GM21576 (cell line): ENCODE results near the gene TRIM46.
A peak's percentile ranks its signal among the peaks of the same experiment; 100 is the strongest.

Experiments
- ATAC-seq: cut with Tn5 transposase; IDR thresholded peaks from one replicate; pipeline ENCODE4 v1.9.1; 2021; ENCODE audit warnings: mild to moderate bottlenecking, moderate library complexity; ENCODE audit not compliant: unreplicated experiment

TRIM46 gene, protein sequence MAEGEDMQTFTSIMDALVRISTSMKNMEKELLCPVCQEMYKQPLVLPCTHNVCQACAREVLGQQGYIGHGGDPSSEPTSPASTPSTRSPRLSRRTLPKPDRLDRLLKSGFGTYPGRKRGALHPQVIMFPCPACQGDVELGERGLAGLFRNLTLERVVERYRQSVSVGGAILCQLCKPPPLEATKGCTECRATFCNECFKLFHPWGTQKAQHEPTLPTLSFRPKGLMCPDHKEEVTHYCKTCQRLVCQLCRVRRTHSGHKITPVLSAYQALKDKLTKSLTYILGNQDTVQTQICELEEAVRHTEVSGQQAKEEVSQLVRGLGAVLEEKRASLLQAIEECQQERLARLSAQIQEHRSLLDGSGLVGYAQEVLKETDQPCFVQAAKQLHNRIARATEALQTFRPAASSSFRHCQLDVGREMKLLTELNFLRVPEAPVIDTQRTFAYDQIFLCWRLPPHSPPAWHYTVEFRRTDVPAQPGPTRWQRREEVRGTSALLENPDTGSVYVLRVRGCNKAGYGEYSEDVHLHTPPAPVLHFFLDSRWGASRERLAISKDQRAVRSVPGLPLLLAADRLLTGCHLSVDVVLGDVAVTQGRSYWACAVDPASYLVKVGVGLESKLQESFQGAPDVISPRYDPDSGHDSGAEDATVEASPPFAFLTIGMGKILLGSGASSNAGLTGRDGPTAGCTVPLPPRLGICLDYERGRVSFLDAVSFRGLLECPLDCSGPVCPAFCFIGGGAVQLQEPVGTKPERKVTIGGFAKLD

DNA sequence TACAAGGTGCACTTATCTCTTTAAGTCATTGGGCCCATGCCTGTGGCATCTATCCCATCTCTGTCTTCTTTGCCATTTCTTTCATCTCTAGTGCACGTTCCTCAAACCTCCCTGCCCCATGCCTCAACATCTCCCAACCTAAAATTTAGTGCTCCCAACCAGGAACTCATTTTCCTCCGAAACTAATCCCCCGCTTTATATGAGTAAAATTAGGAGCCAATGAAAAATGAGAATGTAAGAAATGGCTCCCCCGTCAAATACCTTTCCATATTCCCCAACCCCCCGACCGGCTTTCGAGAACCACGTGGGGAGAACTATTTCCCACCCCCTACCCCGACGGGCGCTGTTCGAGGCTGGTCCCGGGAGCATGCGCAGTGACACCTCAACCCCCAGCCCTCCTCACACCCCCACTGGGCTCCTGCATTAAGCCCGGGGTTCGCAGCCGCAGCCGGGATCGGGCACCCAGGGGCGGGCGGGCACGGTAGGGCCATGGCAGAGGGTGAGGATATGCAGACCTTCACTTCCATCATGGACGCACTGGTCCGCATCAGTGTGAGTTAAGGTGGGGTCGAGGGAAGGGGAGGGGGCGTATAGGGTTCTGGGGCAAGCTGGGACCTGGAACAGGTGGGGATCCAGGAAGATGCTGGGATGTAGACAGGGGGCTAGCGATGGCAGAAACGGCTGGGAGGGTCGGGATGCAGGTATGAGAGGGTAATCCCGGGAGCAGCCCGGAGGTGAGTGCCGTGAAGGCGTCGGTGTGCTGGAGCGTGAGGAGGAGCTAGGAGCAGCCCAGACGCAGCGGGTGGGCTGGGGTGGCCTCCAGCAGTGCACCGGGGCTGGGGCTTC is at the start of gene TRIM46:
TRIM46 (plus strand) TSS at position 372 of the 846 bp plus-strand sequence; CDS start at position 490, 118 bp downstream.
- ATAC-seq, result no peak

DNA sequence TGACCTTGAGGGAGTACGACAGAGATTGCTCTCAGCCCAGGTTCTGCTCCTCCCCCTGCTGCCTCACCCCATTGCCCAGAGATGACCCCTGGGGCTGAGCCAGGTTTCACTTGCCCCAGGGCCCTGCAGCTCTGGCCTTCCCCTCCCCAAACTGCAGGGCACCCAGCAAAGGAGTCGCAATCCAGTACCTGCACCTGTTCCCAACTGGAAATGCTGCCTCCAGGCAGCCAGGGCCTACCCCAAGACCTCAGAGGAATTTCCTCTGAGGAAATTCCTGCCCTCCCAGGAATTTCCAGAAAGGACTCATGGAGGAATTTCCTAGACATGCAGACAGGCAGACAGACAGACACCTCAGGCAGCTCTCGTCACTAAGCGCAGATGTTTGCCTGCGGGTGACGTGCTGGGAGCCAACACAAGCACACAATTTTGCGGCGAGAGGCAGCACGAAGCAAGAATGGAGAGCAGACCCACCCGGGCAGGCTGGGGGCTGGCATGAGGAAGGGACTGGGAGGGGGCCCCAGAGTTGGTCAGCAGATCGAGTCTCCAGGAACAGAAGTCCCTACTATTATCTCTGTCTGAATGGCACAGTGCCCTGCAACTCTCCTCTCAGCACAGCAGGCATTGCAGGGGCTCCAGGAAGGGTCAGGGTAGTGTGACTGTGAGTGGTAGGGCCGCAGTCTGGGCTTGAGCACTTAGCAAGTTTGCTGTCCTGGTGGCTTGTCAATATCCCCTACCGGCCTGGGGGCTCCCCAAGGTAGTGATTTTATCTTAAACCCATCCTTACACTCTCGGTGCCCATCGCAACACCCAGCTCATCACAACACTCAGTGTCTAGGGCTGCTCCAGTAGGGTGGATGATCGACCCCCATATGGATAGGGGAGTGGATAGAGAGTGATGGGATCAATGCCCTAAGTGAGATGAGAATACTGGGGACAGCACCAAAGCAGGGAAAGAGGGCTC is 48.9 kb upstream of the TRIM46 start:
- no peak for ATAC-seq

DNA sequence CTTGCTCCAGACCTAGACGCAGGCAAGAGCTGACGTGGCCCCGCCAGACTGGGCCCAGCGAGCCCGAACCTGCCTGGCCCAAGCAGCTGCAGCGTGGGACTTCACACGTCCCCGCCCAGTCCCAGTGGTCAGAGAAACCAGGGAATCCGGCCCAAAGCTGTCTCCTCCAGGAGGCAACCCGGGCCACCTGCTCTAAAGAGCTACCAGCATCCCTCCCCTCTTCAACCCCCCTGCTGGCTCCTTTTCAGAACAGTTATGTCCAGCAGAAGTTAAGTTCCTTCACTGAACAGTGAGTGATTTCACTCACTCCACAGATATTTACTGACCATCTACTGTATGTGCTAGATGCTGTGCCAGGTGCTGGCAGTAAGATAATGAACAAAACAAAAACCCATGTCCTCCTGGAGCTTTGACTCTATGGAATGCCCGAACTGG is 48.1 kb upstream of the TRIM46 start:
- no peak for ATAC-seq

DNA sequence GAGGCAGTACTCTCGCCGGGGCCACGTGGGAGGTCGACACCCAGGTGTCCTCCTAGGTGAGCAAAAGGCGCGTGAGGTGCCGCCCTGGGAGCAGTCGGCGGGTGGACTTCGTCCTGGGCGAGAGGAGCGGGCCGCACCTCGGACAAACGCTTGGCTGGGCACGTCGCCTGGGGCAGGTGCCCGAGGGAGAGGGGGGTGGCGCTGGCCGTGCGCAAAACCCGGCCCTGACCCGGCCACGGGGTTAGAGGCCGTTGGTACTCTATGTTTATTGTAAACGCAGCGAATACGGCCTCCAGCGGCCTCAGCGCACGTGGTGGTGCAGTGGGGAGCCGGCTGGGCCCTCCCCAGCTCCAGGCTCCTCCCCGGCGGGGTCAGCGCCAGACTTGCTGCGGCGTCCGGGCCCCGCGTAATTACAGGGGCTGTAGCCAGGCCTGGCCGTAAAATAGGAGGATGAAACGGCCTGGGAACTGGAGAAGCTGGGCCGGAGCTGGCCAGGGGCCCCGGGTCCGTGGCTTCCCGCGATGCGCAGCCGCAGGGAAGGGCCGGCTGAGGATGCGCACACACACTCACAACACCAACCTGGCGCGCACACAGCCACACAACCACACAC is 47.6 kb upstream of the TRIM46 start:
- ATAC-seq, result no peak

DNA sequence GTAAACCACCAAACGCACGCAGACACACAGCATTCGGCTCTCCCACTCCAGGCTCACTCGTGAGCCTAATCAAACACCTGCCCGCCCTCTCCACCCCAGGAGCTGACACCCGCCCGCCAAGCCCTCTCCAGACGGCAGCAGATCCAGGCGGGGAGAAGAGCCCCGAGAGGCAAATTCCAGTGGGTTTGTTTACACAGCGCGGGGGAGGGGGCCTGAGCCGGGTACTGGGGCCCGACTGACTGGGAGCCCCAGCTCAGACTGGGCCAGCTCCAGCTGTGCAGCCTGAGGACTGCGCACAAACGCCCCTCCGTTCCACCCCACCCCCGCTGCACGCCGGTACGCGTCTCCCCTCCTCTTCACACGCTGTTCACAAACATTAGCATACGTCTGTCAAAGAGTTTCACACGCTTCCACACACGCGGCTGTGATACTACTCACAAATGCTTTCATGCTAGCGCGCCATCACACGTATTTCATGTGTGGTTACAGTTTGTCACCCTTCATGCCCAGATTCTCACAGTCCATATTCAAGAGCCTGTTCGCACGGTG is 47.0 kb upstream of the TRIM46 start:
- ATAC-seq, result no peak

DNA sequence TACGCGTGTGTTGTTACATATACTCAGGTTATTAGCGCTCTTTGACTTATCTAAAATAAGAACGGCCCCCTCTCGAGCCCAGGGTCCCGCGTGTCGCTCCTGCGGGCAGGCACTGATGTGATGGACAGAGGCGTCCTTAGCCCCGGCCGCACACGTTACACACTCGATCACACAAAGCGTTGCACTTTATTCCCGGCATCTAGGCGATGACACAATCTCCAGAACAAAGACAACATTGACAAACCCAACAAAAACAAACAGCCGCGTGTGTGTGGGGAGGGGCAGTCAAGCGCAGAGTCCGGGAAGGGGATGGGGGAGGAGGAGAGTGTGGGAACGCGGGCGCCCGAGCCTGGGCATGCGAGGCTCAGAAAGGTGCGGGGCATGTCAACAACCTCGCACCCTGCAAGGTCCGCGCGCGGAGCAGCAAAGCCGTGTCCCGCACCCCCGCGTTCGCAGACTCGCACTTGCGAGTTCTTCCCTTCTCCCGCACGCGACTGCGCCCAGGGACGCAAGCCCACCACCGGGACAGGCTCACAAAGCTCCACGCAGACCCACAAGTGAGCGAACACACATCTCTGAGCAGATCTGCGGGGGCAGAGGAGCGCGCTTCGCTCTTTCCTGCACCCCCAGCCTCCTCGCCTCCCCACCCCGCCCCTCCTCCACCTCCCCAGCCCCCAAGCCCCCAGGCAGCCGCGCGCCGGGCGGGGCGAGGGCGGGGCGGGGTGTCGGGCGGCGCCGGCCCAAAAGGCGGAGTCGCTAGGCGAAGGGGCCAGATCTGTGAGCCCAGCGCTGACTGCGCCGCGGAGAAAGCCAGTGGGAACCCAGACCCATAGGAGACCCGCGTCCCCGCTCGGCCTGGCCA is 46.3 kb upstream of the TRIM46 start, which contains the start of gene EFNA1:
EFNA1 (plus strand) TSS at position 772 of the 862 bp plus-strand sequence. CDS start 102 bp downstream, outside the sequence.
- ATAC-seq, result no peak

DNA sequence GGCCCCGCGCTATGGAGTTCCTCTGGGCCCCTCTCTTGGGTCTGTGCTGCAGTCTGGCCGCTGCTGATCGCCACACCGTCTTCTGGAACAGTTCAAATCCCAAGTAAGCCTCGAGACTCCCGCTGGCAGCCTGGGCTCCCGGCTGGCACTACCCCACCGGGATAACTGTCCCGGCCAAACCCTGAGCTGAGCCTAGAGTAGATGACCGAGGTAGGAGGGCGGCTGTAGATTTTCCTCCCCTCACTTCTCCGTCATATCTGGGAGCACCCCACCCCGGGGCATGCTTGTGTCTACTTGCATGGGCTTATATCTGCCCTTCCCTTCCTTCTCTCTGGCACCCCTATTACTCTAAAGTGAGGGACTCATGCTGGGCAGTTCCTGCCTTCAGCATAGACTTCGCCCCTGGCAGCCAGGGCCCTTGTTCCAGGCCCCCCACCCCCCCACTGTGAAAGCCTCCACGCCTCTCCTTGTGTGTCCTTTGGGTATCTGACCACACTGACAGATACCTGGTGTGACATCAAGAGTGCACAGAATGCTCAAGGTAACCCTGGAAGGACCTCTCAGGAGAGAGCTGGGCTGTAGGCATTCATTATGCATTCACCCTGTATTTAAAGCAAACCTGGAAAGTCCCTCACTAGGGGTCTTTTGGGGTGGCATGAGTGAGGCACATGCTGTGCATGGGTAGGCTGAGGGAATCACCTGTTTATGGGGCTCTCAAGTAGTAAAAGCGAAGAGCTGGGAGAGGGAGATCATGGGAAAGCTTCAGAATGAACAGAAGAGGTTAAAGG is 45.5 kb upstream of the TRIM46 start:
- ATAC-seq, result no peak

DNA sequence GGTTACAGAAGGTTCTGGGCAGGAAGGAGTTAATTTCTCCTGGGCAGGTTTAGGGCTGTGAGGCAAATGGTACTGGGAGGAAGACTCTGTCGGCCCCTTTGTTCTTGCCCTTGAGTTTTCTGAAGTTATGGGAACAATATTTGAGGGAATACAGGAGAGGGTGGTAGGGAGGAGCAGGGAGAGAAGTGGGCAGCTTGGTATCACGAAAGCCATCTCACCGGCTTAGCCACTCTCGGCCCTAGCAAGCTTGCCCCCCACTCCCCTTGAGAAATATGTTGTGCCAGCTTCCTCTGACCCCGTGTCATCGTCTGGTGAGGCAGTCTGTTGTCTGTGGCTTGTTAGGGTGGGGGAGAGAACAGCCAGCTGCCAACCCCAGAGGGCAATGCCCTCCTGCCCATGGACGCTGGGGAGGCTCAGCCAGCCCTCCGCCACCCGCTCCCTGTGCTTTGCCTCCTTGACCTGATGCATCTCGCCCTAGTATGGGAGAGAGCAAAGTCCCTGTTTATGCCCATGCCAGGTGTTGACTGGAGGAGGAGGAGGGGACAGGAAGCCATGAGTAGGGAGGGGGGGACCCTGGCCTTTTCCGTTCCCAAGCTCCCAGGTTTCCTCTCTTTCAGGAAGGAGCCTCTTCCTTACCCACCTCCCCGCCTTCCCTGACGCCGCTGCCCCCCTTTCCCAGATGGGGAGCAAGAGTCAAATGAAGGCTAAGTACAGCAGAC is 44.7 kb upstream of the TRIM46 start:
- no peak for ATAC-seq

DNA sequence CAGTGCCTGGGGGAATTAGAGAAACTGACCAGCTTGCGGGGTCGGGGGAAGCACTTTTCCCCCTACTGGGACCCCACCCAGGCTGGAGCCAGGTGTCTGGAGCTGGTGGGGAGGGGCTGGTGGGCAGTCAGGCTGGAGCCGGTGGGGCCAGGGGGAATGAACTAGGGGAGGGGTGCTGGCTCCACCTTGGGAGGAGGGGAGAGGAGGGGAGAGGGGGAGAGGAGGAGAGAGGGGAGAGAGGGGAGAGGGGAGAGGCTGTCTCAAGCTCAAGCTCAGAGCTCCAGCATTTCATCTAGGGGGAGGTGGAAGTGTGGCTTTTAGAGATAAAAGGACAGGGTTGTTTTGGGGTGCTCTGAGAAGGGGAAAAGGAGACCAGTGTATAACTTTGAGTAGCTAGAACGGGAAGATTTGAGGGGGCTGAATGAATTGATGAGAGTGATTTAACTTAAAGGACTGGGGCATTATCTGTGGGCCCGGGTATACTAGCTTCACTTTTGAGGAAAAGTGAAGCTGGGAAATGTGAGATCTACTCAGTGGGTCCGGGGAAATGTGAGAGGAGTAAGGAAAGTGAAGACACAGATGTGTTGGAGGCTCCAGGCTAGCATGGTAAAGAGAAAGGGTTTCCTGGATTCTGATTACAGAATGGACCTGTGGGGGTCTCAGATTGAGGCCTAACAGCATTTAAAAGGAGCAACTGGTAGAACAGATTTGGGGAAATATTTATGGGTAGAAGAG is 43.2 kb upstream of the TRIM46 start:
- no peak for ATAC-seq

DNA sequence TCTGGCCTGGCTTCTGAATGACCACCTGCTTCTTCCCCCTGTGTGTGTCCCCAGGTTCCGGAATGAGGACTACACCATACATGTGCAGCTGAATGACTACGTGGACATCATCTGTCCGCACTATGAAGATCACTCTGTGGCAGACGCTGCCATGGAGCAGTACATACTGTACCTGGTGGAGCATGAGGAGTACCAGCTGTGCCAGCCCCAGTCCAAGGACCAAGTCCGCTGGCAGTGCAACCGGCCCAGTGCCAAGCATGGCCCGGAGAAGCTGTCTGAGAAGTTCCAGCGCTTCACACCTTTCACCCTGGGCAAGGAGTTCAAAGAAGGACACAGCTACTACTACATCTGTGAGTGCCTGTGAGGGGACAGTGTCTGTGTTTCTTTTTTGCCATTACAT is 42.4 kb upstream of the TRIM46 start:
- ATAC-seq, result no peak

DNA sequence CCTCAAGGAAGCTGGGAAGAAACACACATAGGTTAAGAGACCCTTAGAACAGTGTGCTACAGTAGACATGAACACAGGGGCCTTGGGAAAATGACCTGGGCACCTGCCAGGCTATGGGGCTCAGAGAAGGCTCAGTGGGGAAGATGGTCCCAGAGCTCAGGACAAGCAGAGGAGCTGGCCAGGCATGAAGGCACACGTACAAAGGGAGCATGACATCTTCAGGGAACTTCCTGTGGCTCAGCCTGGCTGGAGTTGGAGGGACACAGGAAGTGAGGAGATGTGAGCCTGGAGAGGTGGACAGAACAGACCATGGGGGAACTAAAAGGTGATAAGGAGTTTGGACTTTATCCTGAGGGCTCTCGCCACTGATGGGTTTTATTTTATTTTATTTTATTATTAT is 41.8 kb upstream of the TRIM46 start:
- ATAC-seq, result no peak

DNA sequence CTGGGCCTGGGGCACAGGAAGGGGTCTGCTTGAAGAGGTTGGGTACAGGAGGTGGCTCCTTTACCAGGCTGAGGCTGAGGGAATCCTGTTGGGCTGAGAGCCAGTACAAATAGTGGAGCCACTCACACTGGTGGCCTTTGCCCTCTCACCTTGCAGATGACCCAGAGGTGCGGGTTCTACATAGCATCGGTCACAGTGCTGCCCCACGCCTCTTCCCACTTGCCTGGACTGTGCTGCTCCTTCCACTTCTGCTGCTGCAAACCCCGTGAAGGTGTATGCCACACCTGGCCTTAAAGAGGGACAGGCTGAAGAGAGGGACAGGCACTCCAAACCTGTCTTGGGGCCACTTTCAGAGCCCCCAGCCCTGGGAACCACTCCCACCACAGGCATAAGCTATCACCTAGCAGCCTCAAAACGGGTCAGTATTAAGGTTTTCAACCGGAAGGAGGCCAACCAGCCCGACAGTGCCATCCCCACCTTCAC is 39.8 kb upstream of the TRIM46 start:
- ATAC-seq, result no peak

DNA sequence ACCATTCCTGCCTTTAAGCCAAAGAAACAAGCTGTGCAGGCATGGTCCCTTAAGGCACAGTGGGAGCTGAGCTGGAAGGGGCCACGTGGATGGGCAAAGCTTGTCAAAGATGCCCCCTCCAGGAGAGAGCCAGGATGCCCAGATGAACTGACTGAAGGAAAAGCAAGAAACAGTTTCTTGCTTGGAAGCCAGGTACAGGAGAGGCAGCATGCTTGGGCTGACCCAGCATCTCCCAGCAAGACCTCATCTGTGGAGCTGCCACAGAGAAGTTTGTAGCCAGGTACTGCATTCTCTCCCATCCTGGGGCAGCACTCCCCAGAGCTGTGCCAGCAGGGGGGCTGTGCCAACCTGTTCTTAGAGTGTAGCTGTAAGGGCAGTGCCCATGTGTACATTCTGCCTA is 39.3 kb upstream of the TRIM46 start:
- ATAC-seq, result no peak

DNA sequence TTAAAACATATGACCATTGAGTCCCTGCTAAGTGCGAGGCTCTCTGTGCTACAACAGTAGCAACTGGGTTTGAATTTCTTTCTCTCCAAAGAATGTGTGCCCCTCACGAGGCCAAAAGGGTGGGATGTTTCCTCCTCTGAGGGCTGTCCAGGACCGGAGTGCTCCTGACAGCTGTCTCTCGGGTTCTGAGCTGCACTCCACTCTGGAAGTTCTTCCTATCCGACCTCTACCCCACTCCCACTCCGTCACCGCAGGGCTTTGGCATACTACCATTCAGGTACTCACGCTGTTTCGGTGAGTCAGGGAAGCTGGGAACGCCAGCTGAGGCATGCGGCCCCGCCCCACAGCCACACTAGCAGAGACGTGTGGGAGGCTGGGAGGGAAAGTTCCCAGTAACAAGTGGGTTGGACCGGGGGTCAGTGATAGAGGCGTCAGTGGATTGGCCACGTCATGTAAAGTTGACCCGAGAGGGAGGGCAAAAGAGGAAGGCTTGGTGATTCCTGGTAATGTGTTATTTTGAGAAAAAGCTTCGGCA is 38.7 kb upstream of the TRIM46 start:
- no peak for ATAC-seq

DNA sequence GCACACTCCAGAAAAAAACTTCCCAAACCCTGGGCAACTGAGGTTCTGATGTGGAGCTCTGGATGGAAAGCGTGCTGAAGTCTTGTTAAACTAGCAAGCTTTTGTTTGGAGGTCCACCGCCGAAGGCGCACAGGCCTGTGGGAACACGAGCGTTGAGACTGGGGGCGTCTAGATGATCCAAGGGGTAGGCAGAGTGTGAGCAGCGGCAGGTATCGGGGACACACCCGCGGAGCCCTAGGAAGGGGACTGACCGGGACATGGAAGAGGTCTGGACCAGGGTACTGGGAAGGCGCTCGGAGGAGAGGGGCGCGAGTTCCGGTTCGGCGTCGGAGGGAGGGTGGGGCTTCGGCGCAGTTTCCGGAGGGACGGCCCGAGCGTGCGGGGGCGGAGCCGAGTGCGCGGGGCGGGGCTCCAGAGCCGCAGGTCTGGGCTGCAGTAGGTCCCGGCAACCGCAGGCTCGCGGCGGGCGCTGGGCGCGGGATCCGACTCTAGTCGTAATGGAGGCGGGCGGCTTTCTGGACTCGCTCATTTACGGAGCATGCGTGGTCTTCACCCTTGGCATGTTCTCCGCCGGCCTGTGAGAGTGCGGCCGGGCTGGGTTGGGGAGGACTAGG is 38.1 kb upstream of the TRIM46 start, which contains the start of gene SLC50A1:
SLC50A1 (plus strand) TSS at position 438 of the 614 bp plus-strand sequence; CDS start at position 498, 60 bp downstream.
- ATAC-seq, result peak; percentile 55
